ENCODE results near the gene SRR. TPM values are rescaled to one million over a fixed set of nuclear protein-coding genes. Genes with fewer than 3 reads are reported as not detected.
"Not testable (repeated sequence)": the region's sequence is repeated elsewhere in the genome, so short reads cannot be mapped to it uniquely, and the experiment has no call there.

Gene SRR, protein sequence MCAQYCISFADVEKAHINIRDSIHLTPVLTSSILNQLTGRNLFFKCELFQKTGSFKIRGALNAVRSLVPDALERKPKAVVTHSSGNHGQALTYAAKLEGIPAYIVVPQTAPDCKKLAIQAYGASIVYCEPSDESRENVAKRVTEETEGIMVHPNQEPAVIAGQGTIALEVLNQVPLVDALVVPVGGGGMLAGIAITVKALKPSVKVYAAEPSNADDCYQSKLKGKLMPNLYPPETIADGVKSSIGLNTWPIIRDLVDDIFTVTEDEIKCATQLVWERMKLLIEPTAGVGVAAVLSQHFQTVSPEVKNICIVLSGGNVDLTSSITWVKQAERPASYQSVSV
- 10 to 100 TPM; 18.6 to 18.8 TPM for total RNA-seq

DNA sequence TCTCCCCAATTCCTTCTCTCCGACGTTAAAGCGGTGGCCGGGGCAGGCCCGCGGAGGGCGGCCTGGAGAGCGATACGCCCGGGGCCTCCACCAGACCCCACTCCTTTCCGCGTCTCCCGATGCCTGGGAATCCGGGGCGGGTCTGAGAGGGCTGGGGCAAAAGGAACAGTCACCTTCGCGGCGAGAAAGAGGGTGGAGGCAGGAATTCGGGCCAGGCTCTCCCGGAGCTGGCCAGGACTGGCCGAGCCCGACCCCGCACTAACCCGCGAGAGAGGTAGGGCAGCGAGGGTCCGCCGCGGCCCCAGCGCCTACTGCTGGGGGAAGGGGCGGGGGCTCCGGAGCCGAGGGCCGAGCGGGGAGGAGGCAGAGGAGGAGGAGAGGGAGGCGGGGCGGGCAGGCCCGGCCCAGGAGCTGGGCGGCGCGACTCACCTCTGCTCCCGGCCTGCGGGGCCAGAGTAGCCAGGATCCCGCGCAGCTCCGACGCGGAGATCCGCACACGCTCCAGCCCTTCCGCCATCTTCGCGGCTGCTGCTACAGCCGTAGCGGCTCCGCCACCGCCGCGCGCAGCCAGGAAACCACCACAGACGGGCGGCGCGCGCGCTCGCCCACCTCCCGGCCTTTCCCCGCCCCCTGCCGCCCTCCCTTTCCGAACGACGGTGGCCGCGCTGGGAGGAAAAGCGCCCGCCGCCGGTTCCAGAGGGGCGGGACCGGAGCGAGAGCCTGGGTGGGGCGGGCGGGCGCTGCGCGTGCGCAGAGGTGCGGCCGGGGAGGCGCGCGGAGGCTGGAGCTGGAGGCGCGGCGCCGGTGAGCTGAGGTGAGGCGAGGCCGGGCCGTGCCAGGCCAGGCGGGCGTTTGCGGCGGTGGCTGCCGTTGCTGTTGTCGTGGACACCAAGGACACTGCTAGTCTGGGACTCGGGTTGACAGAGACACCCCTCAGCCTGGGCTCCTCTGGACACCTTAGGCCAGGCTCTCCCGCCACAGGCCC is at the start of gene SRR, which contains the start of gene SMG6:
TSS of gene SRR (plus strand) at position 747 of the 985 bp plus-strand sequence. CDS start 11,611 bp downstream, outside the sequence.
TSS of gene SMG6 (minus strand) at position 582 of the 985 bp plus-strand sequence. CDS start at position 517, 65 bp downstream.
- ATAC-seq = peak; percentile 90
- Mint-ChIP-seq H3K4me3 (peak within 1 kb of the TSS; percentile 89), H3K27ac (peak within 1 kb of the TSS; percentile 75), H3K9me3 (ENCODE audit: low read depth) (no peaks in the 10 kb centered on the region), H3K27me3 (no peaks in the 10 kb centered on the region), H3K4me1 (peaks cover 42% of the 10 kb centered on the region), H3K36me3 (peaks cover 37% of the 10 kb centered on the region)
- CTCF ChIA-PET = interaction anchor here (0.6 to 2.1 kb wide), 13 partner anchors 22 to 250 kb away, joined by 3 to 8 read pairs (median 4); partner anchors contain the start of genes HIC1, SGSM2 and TSR1
- peak; percentile 96 for DNase-seq

DNA sequence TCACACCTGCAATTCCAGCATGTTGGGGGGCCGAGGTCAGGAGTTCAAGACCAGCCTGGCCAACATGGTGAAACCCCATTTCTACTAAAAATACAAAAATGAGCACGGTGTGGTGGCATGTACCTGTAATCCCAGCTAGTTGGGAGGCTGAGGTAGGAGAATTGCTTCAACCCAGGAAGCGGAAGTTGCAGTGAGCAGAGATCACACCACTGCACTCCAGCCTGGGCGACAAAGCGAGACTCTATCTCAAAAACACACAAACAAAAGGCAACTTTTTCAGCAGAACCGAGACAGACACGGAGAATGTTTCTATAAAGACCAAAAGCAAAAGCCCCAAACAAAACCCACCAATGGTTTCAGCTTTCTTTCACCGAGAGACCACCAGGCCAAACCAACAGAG is 44.9 kb upstream of the SRR start:
- Mint-ChIP-seq H3K4me3 (peak overlapping the region; percentile 81), H3K27ac (peak overlapping the region; percentile 99), H3K36me3 (peaks cover 54% of the 10 kb centered on the region), H3K4me1 (peaks cover 82% of the 10 kb centered on the region)
- not testable (repeated sequence) for H3K9me3 Mint-ChIP-seq (ENCODE audit: low read depth); H3K27me3 Mint-ChIP-seq; ATAC-seq
- CTCF ChIA-PET = interaction anchor here (0.6 to 13.9 kb wide), 13 partner anchors 10 to 391 kb away, joined by 3 to 167 read pairs (median 3); partner anchors contain the start of gene HIC1
- peak; percentile 58 for DNase-seq

DNA sequence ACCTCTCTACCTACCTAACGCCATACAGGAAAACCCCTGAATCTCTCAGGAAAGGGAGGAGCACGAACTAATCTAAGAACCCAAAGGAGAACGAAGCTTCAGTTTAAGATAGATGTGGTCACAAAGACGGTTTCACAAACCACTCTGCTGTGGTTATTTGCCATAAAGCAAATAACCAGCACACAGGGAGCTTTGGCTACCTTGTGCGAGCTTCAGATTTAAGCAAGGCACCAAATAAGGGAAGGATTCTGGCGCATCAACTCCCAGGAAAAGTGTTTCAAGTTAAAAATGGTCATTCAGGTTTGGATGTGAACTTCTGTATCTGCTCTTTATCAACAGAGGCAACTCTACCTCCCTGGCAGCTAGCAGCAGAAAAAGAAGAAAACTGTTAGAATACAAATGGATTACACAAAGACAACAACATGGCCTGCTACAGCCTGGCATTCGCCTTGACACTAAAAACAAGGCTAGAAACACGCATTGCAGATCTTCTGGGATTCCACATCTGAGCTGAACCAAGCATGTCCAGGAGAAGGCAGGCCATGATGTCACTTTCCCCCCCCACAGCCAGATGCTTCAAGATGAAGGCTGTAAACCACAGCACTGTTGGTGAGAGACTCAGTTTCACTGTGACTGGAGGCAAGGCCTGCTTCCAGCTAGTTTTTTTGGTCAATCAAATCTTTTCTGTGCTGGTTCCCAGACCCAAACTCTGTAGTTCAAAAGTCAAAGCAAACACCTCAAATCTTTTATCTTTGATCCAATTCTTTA is 43.8 kb upstream of the SRR start:
- CTCF ChIA-PET = interaction anchor here (0.7 to 13.9 kb wide), 18 partner anchors 8 to 209 kb away, joined by 3 to 167 read pairs (median 4); partner anchors contain the start of gene HIC1
- Mint-ChIP-seq H3K4me1 (peaks cover 82% of the 10 kb centered on the region), H3K27ac (peak overlapping the region; percentile 99), H3K27me3 (no peaks in the 10 kb centered on the region), H3K4me3 (peak overlapping the region; percentile 81), H3K36me3 (peaks cover 49% of the 10 kb centered on the region), H3K9me3 (ENCODE audit: low read depth) (no peaks in the 10 kb centered on the region)
- DNase-seq (peak; percentile 94), ATAC-seq (peak; percentile 83)

DNA sequence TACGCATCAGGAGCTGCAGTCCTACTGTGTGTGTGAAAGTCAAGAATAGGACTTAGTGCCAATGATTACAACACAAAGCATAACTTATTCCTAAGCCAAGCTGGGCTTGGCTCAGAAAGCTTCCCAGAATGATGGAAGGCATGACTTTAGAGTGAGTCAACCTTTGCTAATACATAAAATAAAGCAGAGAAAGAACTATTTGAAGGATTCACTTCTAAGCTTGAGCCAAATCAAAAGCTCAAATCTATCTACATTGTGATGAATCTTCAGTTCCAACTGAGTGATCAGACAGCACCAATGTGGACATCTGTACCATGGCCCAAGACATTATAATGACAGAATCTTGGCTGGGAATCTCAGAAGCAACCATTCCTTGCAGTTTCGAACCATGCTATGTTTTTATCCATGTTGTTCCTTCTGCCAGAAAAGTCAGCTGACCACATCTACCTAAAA is 41.6 kb upstream of the SRR start:
- DNase-seq (no peak), ATAC-seq (no peak)
- H3K4me1 Mint-ChIP-seq = peaks cover 93% of the 10 kb centered on the region
- no peaks in the 10 kb centered on the region for H3K9me3 Mint-ChIP-seq (ENCODE audit: low read depth)
- peak overlapping the region; percentile 79 for H3K4me3 Mint-ChIP-seq
- no peaks in the 10 kb centered on the region for H3K27me3 Mint-ChIP-seq
- H3K27ac Mint-ChIP-seq = peak overlapping the region; percentile 100
- CTCF ChIA-PET = interaction anchor here (2.4 to 13.9 kb wide), 4 partner anchors 10 to 206 kb away, joined by 6 to 167 read pairs (median 68); partner anchors contain the start of genes HIC1 and TSR1
- peaks cover 42% of the 10 kb centered on the region for H3K36me3 Mint-ChIP-seq

DNA sequence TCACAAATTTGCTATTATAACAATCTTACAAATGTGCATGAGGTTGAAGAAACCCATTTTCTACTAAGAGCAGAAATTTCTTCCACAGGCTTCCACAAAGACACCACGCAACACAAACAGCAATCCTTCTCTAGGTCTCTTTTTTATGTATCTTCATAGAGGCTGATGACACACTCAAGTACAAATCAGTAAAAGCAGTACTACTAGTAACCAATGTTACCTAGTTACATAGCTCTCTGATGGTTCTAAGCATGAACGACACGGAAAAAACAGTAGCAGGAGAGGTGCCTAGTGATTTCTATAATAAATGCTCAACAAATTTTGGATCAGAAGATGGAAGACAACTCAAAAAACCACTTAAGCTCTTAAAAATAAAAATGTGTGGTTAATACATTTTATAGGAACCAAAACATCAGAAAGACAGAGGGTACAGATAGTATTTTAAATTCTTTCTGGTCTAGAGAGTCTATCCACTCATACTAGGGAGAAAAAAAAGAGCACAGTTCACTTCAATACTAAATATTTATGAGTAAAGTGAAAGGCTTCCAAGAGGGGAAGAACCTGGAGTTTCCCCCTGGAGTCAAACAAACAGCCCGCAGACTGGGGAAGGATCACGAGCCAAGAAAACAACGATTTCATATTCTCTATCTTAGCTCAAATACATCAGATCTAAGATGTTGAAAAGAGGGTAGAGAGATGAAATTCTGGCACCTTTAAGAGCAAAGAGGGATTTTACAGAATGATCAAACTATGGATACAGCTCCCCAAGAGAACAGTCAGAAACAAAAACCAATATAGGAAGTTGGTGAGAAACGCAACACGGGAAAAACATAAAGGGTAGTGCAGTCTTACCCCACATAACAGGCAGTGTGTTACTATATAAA is 40.3 kb upstream of the SRR start:
- H3K9me3 Mint-ChIP-seq (ENCODE audit: low read depth) = no peaks in the 10 kb centered on the region
- peak overlapping the region; percentile 100 for H3K27ac Mint-ChIP-seq
- DNase-seq (no peak), ATAC-seq (no peak)
- no peaks in the 10 kb centered on the region for H3K27me3 Mint-ChIP-seq
- peak overlapping the region; percentile 79 for H3K4me3 Mint-ChIP-seq
- CTCF ChIA-PET = interaction anchor here (0.8 to 13.9 kb wide), 10 partner anchors 11 to 207 kb away, joined by 3 to 167 read pairs (median 5); partner anchors contain the start of genes HIC1 and TSR1
- peaks cover 93% of the 10 kb centered on the region for H3K4me1 Mint-ChIP-seq
- peaks cover 37% of the 10 kb centered on the region for H3K36me3 Mint-ChIP-seq

DNA sequence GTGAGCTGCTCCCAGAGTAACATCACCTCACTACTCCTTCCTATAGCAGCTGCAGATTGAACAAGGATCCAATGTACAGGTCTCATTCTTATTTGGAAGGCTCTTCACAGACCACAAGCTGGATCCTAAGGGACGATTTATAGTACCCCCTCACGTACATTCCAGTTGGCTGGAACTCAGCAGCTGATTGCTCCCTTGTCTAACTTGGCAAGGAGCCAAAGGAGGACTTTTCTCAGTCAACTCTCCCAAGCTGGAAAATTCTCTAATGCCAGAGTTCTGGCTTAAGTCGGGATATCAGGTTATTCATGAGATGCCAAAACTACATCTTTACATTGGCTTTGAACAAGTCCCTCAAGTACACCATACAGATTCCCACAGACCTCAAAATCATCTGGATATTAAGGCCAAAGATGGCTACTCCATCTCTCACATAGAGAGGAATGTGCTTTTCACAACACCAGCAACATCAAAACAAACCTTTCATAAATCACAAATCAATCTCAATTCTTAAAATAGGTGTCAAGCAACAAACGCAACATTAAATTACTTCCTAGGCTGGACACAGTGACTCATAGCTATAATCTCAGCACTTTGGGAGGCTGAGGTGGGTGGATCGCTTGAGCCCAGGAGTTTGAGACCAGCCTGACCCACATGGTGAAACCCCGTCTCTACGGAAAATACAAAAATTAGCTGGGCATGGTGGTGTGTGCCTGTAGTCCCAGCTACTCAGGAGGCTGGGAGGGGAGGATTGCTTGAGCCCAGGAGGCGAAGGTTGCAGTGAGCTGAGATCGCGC is 39.5 kb upstream of the SRR start:
- CTCF ChIA-PET = interaction anchor here (0.8 to 13.9 kb wide), 12 partner anchors 11 to 208 kb away, joined by 3 to 167 read pairs (median 5); partner anchors contain the start of genes HIC1 and TSR1
- H3K9me3 Mint-ChIP-seq (ENCODE audit: low read depth) = no peaks in the 10 kb centered on the region
- peak overlapping the region; percentile 100 for H3K27ac Mint-ChIP-seq
- DNase-seq (no peak), ATAC-seq (no peak)
- peaks cover 86% of the 10 kb centered on the region for H3K4me1 Mint-ChIP-seq
- no peaks in the 10 kb centered on the region for H3K27me3 Mint-ChIP-seq
- H3K36me3 Mint-ChIP-seq = peaks cover 32% of the 10 kb centered on the region
- H3K4me3 Mint-ChIP-seq = peak overlapping the region; percentile 79

DNA sequence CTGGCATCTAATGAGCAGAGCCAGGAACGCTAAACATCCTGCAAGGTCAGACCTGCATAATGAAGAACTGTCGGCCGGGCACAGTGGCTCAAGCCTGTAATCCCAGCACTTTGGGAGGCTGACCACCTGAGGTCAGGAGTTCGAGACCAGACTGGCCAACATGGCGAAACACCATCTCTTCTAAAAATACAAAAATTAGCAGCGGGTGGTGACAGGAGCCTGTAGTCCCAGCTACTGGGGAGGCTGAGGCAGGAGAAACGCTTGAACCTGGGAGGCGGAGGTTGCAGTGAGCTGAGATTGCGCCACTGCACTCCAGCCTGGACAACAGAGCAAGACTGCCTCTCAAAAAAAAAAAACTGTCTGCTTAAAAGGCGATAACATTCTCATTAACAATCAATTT is 38.6 kb upstream of the SRR start:
- H3K36me3 Mint-ChIP-seq = peaks cover 39% of the 10 kb centered on the region

DNA sequence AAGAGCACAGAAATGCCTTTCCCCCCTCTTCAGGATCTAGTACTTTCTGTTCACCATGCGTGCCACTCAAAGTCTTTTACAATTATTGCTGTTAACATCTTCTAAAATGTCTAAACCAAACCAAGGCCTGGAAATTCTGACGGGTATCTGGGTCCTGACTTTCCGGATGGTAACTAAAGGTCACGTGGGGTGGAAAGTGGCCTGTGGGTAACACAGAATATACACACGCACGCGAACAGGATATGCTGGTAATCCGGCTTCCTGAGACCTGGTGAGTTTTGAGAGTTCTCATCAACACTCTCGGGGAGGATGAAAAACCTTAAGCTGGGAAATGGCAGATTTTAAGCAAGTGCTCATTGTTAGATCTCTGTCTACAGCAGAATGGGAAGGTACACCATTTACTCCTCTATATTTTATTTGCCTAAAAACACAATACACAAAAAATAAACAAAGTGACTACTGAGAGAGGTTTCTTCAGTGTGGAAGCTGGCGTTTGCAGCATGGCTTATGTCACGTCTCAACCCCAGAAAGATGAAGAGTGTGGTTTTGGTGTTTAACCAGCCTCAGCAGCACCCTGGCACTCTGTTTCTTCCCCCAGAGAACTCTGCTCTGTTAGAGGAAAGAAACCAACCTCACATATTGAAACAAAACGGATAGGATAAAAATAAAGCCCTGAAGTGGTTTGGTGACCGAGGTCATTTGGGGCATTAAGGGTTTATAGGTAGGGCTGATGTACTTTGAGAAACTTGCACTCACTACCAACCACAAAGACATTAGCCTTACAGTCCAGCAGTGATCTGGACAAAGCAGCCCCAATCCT is 37.5 kb upstream of the SRR start:
- DNase-seq (peak; percentile 98), ATAC-seq (peak; percentile 76)
- Mint-ChIP-seq H3K36me3 (peaks cover 40% of the 10 kb centered on the region), H3K9me3 (ENCODE audit: low read depth) (no peaks in the 10 kb centered on the region), H3K27me3 (no peaks in the 10 kb centered on the region), H3K4me3 (peak overlapping the region; percentile 79), H3K27ac (peak overlapping the region; percentile 100), H3K4me1 (peaks cover 85% of the 10 kb centered on the region)
- CTCF ChIA-PET = interaction anchor here (1.0 to 13.9 kb wide), 8 partner anchors 8 to 210 kb away, joined by 3 to 167 read pairs (median 6); partner anchors contain the start of gene HIC1

More for the DNA sequence above, 38.6 kb upstream of the SRR start:
- H3K4me1 Mint-ChIP-seq = peaks cover 86% of the 10 kb centered on the region
- not testable (repeated sequence) for H3K9me3 Mint-ChIP-seq (ENCODE audit: low read depth); ATAC-seq; DNase-seq; H3K27me3 Mint-ChIP-seq
- peak overlapping the region; percentile 79 for H3K4me3 Mint-ChIP-seq
- peak overlapping the region; percentile 100 for H3K27ac Mint-ChIP-seq
- CTCF ChIA-PET = interaction anchor here (1.0 to 13.9 kb wide), 6 partner anchors 13 to 209 kb away, joined by 3 to 167 read pairs (median 16); partner anchors contain the start of gene HIC1

DNA sequence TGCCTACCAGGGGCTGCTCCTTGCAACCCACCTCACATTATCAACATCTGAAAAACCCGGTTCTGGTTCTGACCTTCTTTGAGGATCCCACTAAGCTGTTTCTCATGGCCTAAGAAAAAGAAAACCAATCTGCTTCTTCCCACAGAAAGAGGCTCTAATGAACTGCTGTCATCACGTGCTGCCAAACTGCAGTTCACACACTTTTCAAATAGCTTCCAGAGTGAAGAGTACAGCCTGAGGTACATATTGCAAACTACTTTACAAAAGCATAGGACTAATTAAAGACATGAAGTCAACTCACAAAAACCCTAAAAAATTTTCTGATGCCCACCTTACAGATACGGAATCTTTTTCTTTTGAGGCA is 36.9 kb upstream of the SRR start:
- peak overlapping the region; percentile 79 for H3K4me3 Mint-ChIP-seq
- peaks cover 37% of the 10 kb centered on the region for H3K36me3 Mint-ChIP-seq
- CTCF ChIA-PET = interaction anchor here (1.1 to 13.9 kb wide), 8 partner anchors 9 to 211 kb away, joined by 3 to 167 read pairs (median 6); partner anchors contain the start of gene HIC1
- no peaks in the 10 kb centered on the region for H3K27me3 Mint-ChIP-seq
- no peak for DNase-seq
- H3K9me3 Mint-ChIP-seq (ENCODE audit: low read depth) = no peaks in the 10 kb centered on the region
- ATAC-seq = peak; percentile 6
- H3K4me1 Mint-ChIP-seq = peaks cover 82% of the 10 kb centered on the region
- peak overlapping the region; percentile 100 for H3K27ac Mint-ChIP-seq

DNA sequence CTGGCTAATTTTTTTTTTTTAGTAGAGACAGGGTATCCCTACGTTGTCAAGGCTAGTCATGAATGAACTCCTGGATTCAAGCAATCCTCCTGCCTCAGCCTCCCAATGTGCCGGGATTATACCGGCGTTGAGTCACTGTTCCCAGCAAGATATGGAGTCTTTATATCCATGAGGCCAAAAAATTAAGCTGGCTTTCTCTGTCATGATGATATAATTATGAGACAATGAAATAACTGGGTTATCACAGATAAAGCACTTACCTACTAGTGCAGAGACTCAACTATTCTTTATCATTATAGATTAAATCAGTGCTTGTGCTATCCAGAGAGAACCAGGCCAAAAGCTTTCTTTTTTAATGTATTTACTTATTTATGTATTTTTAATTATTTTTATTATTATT is 36.4 kb upstream of the SRR start:
- ATAC-seq (no peak), DNase-seq (no peak)
- Mint-ChIP-seq H3K27ac (peak overlapping the region; percentile 100), H3K4me1 (peaks cover 82% of the 10 kb centered on the region), H3K27me3 (no peaks in the 10 kb centered on the region), H3K9me3 (ENCODE audit: low read depth) (no peaks in the 10 kb centered on the region), H3K4me3 (peak overlapping the region; percentile 79), H3K36me3 (peaks cover 39% of the 10 kb centered on the region)
- CTCF ChIA-PET = interaction anchor here (1.1 to 13.9 kb wide), 8 partner anchors 9 to 211 kb away, joined by 3 to 167 read pairs (median 6); partner anchors contain the start of gene HIC1

Data from activated CD8-positive, alpha-beta memory T cell treated with anti-CD3 and anti-CD28 coated beads, Interleukin-2, amount 10 ng/mL, durations not matched to agents 7 days and 5 days (primary cell).